Measurements from ENCODE around the gene GATAD2B.
"Not testable (repeated sequence)": the region's sequence is repeated elsewhere in the genome, so short reads cannot be mapped to it uniquely, and the experiment has no call there.

GATAD2B gene

DNA sequence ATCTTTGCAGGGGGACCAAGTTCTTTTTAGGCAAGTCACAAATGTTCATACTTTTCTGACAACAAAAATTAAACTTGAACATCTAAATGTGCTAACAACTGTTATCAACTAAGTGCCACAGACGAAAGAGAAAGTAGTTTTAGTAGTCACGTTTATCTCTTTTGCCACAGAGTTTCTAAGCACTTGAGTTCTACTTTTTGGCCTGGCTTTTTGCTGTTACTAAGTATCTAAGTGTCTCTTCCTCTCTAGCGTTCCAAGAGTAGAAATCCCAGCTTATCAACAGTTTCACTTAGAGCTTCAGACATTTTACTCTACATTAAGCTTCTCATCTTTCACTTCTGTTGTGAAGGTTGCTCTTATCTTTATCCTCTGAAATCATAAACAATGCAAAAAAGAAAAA, 34.2 kb downstream of the GATAD2B start:
- DNase-seq (ENCODE audit: low spot score): no peak

- DNase-seq (ENCODE audit: low spot score): no peak
Observed at GRCh38 chr1:153886127-153886526, 36.6 kb downstream of the GATAD2B start.

DNA sequence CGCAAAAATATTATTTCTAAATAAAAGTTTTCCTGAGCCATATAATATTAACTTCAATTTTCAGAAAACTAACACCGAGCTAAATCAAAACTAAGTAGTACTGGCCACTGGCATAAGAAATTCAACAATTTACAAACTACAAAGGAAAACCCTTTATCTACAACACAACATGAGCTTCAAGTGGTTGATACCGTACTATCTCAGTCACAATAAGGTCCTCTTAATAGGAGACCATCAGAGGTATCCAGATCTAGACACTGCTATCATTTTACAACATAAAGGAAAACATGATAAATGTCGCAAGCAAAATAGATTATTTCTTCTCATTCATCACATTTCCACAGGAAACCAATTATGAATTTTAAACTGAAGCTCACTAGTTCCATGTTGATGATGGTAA, 39.5 kb downstream of the GATAD2B start:
- DNase-seq (ENCODE audit: low spot score): no peak

DNA sequence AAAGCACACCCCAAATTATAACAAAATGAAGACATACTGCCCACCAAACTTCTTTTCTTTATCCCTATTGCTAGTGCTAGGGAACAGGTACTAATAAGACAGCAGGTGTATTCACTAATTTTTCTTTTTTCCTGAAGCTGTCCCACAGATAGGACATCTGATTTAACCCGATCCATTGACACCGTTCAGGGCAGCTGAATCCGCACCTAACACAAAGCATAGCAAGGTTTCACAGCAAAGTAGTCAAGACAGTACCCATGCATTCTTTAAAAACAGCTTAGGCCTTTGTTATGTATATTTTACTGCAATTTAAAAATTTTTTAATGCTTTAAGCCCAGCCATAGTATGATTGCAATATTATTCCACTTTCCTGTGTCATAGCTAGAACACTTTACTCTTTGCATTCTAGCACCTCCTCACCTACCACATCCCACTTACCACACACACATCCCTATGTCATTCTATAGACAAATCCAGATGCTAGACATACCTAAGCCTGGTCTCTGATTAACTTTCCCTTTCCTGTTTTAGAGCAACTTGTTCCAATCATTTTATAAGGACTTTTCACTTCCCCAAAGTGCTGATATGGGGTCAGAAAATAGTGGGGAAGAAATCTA, 40.4 kb downstream of the GATAD2B start:
- no peak for DNase-seq (ENCODE audit: low spot score)

DNA sequence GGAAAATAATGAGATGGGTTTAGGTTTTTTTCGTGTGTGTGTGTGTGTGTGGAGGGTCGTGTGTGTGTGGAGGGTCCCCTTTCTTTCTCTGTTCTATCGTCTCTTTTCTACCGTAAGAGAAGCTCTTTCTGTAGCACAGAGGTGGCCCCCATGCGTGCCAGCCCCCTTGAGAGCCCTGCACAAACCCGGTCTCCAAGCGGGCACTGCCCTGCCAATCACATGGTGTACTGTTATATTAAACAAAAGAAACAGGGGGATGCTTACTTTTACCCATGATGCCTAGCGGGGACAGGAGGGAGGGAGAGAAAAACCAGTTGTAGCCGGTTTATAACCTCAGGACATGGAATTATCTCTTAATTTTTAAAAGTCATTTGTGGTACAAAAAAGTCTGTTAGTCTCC, 41.0 kb downstream of the GATAD2B start:
- peak; percentile 7 for DNase-seq (ENCODE audit: low spot score)

GRCh38 chr1:153880962-153881361, 41.8 kb downstream of the GATAD2B start:
- DNase-seq (ENCODE audit: low spot score): peak; percentile 96

GRCh38 chr1:153880024-153880423, 42.7 kb downstream of the GATAD2B start:
- no peak for DNase-seq (ENCODE audit: low spot score)

DNA sequence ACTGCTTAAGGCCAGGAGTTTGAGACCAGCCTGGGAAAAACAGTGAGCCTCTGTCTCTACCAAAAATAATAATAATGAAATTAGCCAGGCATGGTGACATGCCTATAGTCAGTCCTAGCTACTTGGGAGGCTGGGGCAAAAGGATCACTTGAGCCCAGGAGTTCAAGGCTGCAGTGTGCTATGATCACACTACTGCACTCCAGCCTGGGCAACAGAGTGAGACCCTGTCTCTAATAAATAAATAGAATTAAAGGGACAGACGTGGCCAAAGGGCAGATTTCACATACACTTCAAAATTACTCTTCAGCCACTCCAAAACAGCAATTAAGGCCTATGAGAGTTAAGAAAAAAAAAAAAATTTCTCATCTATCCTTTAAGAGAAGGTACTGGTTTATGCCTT, 45.7 kb downstream of the GATAD2B start:
- no peak for DNase-seq (ENCODE audit: low spot score)

- no peak for DNase-seq (ENCODE audit: low spot score)
Observed at GRCh38 chr1:153872934-153873333, 49.8 kb downstream of the GATAD2B start.

DNA sequence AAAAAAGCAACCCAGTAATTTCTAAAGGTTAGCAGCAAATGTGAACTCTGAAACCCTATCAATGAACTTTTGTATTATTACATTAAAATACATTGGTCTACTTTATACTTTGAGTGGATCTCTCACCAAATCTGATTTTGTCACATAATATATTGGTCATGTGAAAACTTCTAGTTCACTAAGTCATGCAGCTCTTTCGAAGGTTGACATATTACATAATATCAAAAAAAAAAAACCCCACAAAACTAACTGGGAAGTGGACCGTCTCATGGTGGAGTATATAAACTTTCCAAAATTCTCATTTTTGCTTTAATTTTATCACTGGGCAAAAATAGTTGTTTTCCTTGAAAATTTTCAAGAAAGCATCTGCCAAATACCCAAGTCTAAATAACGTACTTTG, 50.4 kb downstream of the GATAD2B start:
- DNase-seq (ENCODE audit: low spot score): no peak

DNA sequence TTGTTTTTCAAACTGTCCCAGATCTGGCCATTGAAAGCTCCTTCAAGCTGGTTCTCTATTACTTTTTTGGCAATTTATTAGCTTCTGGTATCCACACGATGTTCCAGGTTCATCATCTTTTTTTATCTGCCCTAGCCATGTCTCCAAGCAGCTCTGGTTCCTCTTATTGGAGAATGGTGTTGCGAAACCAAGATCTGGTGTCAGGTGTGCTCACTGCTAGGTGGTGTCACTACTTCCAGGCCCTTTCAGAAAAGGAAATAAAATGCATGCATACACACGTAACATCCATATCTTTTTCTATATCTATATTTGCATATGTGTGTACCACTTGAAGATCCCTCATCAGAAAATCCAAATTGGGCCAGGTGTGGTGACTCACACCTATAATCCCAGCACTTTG, 53.3 kb downstream of the GATAD2B start:
- no peak for DNase-seq (ENCODE audit: low spot score)

- DNase-seq (ENCODE audit: low spot score): no peak
Observed at GRCh38 chr1:153866045-153866850, 56.5 kb downstream of the GATAD2B start.

- DNase-seq (ENCODE audit: low spot score): no peak
Observed at GRCh38 chr1:153860285-153860684, 62.5 kb downstream of the GATAD2B start.

DNA sequence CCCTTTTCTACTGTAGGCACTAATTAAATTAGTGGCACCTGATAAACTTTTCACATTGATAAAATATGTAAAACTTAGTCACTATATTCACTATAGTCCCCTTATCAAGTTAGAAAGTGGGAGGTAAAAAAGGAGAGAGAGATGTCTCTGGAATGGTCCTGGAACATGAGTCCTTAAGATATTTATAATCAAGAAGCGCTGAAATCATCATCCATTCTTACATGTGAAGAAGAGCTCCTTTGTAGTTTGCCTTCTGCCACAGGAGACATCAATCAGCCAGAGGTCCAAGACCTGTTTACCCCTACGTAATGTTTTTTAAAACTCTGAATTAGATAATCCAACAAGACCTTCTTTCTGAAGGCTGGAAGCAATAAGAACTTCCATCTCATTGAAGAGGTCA, 65.3 kb downstream of the GATAD2B start:
- DNase-seq (ENCODE audit: low spot score): no peak

GRCh38 chr1:153856763-153857162, 66.0 kb downstream of the GATAD2B start:
- no peak for DNase-seq (ENCODE audit: low spot score)

DNA sequence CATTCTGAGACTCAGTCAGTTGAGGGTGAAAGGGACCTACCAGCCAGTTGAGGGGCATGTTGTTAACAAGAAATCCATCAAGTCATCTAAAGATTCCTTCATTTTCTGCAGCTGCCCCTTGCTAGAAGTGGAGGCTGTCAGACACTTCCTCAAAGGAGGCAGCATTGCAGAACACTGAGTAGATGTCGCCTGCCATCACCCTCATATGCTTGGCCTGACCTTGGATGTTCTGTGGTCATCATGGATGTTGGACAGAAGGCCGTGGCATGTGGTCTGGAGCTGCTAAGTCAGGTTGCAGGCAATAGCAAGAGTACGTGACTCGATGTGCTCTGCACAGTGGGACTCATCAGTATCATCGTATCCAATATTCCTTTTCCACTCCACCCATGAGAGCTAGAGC, 70.6 kb downstream of the GATAD2B start:
- DNase-seq (ENCODE audit: low spot score): no peak

GRCh38 chr1:153849487-153850185, 73.1 kb downstream of the GATAD2B start:
- DNase-seq (ENCODE audit: low spot score): no peak

GRCh38 chr1:153848805-153849204, 74.0 kb downstream of the GATAD2B start:
- DNase-seq (ENCODE audit: low spot score): no peak

- no peak for DNase-seq (ENCODE audit: low spot score)
Observed at GRCh38 chr1:153845158-153845557, 77.6 kb downstream of the GATAD2B start.

- not testable (repeated sequence) for DNase-seq (ENCODE audit: low spot score)
Observed at GRCh38 chr1:153844349-153844748, 78.4 kb downstream of the GATAD2B start.

- DNase-seq (ENCODE audit: low spot score): no peak
Observed at GRCh38 chr1:153842006-153842471, 80.7 kb downstream of the GATAD2B start.

DNA sequence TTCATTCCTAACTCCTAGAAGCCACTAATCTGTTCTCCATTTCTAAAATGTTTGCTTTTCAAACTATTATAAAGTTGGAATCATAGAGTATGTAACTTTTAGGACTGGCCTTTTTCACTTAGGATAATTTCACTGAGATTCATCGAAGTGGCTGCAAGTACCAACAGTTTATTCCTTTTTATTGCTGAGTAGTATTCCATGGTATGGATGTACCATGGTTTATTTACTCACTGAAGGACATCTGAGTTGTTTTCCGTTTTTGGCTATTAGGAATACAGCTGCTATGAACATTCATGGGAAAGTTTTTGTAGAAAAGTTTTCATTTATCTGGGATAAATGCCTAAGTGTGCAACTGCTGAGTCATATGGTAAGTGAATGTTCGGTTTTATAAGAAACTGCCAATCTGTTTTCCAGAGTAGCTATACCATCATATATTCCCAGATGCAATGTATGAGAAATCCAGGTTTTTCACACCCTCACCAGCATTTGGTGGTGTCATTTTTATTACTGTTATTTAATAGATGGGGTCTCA, 81.2 kb downstream of the GATAD2B start:
- DNase-seq (ENCODE audit: low spot score): no peak

DNA sequence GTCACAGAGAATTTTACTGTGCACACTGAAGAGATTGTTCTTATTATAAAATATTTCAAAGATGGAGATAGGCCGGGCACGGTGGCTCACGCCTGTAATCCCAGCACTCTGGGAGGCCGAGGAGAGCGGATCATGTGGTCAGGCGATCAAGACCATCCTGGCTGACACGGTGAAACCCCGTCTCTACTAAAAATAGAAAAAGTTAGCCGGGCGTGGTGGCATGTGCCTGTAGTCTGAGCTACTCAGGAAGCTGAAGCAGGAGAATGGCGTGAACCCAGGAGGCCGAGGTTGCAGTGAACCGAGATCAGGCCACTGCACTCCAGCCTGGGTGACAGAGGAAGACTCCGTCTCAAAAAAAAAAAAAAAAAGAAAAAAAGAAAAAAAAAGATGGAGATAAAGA, 82.0 kb downstream of the GATAD2B start:
- not testable (repeated sequence) for DNase-seq (ENCODE audit: low spot score)

All from Ammon's horn (tissue), 1 donor.